ENCODE data around the gene TSPAN17. TPM values are rescaled to one million over a fixed set of nuclear protein-coding genes. Genes with fewer than 3 reads are reported as not detected.

Gene TSPAN17
- total and polyA plus RNA-seq, 12 donors: 25.8 to 106 (median 52.8) TPM

- DNase-seq: no peak
- H3K36me3 ChIP-seq (replicated peaks in 1 of 2): no peaks in the 10 kb centered on the region
- intact Hi-C loops (cut with DNase I): no loop called here
- 13 to 35% (median 14%) methylated on average over 4 to 34 of the region's 34 CpGs for WGBS, 4 donors
- no peak overlapping the region for H3K27ac ChIP-seq
- H3K9me3 ChIP-seq (replicated peaks in 1 of 3): no peaks in the 10 kb centered on the region
- no peak overlapping the region for H3K4me3 ChIP-seq
- peaks cover 35% of the 10 kb centered on the region for H3K27me3 ChIP-seq
- TF ChIP-seq POLR2A (IDR thresholded peaks at IDR 0.05) (no peak), CTCF (IDR thresholded peaks at IDR 0.05) (no peak)
- H3K4me1 ChIP-seq (replicated peaks in 1 of 2): peaks cover 8 to 16% of the 10 kb centered on the region in 2 donors
Measured at GRCh38 chr5:176629317-176629852, 17.9 kb upstream of the TSPAN17 start.

DNA sequence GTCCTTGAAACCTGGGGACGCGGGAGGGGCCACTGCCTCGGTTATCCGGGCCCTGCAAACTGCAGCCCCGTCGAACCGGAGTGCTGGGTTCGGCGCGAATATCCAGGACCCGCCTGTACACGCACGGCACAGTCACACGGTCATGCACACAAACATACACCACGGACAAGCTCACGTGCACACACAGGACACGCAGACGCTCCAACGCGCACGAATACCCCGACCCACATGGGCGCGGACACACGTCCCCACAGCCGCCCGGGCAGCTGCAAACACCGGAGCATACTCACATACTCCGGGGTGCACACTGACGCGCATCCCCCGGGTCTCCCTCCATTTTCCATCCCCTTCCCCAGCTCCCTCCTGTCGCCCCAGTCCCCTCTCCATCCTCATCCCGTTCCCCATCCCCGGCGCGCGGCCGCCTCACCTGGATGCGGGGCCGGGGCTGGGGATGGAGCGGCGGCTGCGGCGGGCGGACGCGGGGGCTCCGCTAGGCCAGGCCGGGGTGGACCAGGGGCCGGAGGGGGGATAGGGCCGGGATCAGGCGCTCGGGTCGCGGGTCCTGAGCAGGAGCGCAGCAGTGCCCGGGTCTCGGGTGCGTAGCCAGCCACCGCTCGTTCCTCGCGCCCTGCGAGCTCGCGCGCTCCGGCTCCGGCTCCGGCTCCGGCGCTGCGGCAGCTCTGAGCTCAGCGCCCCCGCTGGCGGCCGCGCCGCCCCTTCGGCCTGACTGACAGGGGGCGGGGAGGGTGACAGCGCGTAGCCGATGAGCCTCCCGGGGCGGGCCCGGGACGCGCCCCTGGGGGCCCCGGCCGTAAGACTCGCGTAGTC lies 17.2 kb upstream of the TSPAN17 start, which contains the start of the genes EIF4E1B and SNCB:
Gene EIF4E1B, plus strand, starts transcription at position 823 of the 828 bp plus-strand sequence. CDS start 12,113 bp downstream, outside the sequence.
Gene SNCB, minus strand, starts transcription at position 682 of the 828 bp plus-strand sequence. CDS start 880 bp downstream, outside the sequence.
- intact Hi-C loops (cut with DNase I): no loop called here
- H3K4me1 ChIP-seq (replicated peaks in 1 of 2): peaks cover 8 to 16% of the 10 kb centered on the region in 2 donors
- peak in 2 of 7 donors; percentile 28 to 70 for DNase-seq
- 0 to 3% (median 2%) methylated on average over 25 to 94 of the region's 94 CpGs for WGBS, 4 donors
- no peaks in the 10 kb centered on the region for H3K36me3 ChIP-seq (replicated peaks in 1 of 2)
- no peaks in the 10 kb centered on the region for H3K9me3 ChIP-seq (replicated peaks in 1 of 3)
- peak within 1 kb of the TSS in 1 of 5 donors; percentile 48 for H3K27ac ChIP-seq
- peak within 1 kb of the TSS in 1 of 4 donors; percentile 51 for H3K4me3 ChIP-seq
- TF ChIP-seq CTCF (IDR thresholded peaks at IDR 0.05) (no peak), POLR2A (IDR thresholded peaks at IDR 0.05) (peak in 1 of 2 donors; percentile 17)
- peaks cover 35% of the 10 kb centered on the region for H3K27me3 ChIP-seq

DNA sequence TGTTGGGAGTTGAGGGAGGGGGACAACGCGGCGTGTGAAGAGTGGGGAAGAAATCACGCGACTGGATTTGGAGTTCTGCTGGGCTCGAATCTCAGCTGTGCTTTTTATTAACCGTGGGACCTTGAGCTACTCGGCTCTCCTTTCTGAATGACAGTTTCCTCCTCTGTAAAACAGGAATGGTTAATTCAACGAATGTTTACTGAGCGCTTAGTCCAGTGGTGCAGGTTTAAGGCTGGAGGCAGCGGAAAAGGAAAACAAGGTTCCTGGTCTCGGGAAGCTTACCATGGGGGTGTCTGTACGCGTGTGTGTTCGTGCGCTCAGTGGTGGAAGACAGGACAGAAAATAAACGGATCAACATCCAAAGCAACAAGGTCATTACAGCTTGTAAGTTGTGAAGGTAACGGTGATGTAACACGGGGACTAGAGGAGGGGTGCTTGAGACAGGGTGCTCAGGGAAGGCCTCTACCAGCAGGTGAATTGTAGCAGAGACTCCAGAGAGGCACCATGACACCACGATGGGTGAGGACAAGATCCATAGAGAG lies 16.5 kb upstream of the TSPAN17 start:
- Histone ChIP-seq H3K4me1 (replicated peaks in 1 of 2) (peaks cover 8 to 16% of the 10 kb centered on the region in 2 donors), H3K4me3 (peak overlapping the region in 1 of 4 donors; percentile 51), H3K27me3 (peaks cover 35% of the 10 kb centered on the region), H3K36me3 (replicated peaks in 1 of 2) (no peaks in the 10 kb centered on the region), H3K9me3 (replicated peaks in 1 of 3) (no peaks in the 10 kb centered on the region), H3K27ac (peak overlapping the region in 1 of 5 donors; percentile 48)
- intact Hi-C loops (cut with DNase I): no loop called here
- TF ChIP-seq POLR2A (IDR thresholded peaks at IDR 0.05): no peak
- TF ChIP-seq CTCF (IDR thresholded peaks at IDR 0.05): no peak
- DNase-seq: no peak
- 5 to 8% (median 7%) methylated on average over 19 to 20 of the region's 20 CpGs for WGBS, 4 donors
